Astrocyte (in vitro differentiated cells and primary cell): ENCODE measurements around the gene MEP1A. TPM values are rescaled to one million over a fixed set of nuclear protein-coding genes. Genes with fewer than 3 reads are reported as not detected.

Experiments used
- DNase-seq: peaks from one replicate; pipeline ENCODE4 v3.0.0-alpha.2; 2010; ENCODE audit warnings: low read depth
- FAIRE-seq: peaks from 2 replicates; lab custom pipeline; 2011; peaks lifted over from hg19 to GRCh38; lab: Jason Lieb, UNC
- H2AFZ ChIP-seq: 2 replicates; pipeline ENCODE4 v1.6.0; 2012; ENCODE audit warnings: low read depth, low read length, inconsistent platforms
- H3K27ac ChIP-seq: 2 replicates; pipeline ENCODE4 v1.5.1; 2011; ENCODE audit warnings: low read depth, low read length, inconsistent platforms
- H3K27me3 ChIP-seq: 2 replicates; pipeline ENCODE4 v1.6.0; 2011; ENCODE audit warnings: low read length, inconsistent platforms; ENCODE audit not compliant: insufficient read depth
- H3K36me3 ChIP-seq: 2 replicates; pipeline ENCODE4 v1.5.1; 2011; ENCODE audit warnings: low read length, inconsistent platforms; ENCODE audit not compliant: insufficient read depth
- H3K4me1 ChIP-seq: 2 replicates; pipeline ENCODE4 v1.5.1; 2011; ENCODE audit warnings: low read length, inconsistent platforms; ENCODE audit not compliant: insufficient read depth
- H3K4me2 ChIP-seq: 2 replicates; pipeline ENCODE4 v1.6.0; 2012; ENCODE audit warnings: low read length, inconsistent platforms
- H3K4me3 ChIP-seq: 2 replicates; pipeline ENCODE4 v1.5.1; 2011; ENCODE audit warnings: low read depth, mild to moderate bottlenecking, low read length, inconsistent platforms; ENCODE audit not compliant: insufficient read depth
- H3K79me2 ChIP-seq: 2 replicates; pipeline ENCODE4 v1.6.0; 2012; ENCODE audit warnings: mild to moderate bottlenecking, low read length, inconsistent platforms; ENCODE audit not compliant: insufficient read depth
- H3K9ac ChIP-seq: 2 replicates; pipeline ENCODE4 v1.6.0; 2012; ENCODE audit warnings: mild to moderate bottlenecking, low read length, inconsistent platforms
- H3K9me3 ChIP-seq: 2 replicates; pipeline ENCODE4 v1.5.1; 2012; ENCODE audit warnings: low read depth, mild to moderate bottlenecking, low read length, inconsistent platforms; ENCODE audit not compliant: insufficient read depth
- H4K20me1 ChIP-seq: 2 replicates; pipeline ENCODE4 v1.6.0; 2012; ENCODE audit warnings: low read length, inconsistent platforms; ENCODE audit not compliant: insufficient read depth
- H3K27ac Mint-ChIP-seq: one replicate; pipeline ENCODE4 v1.8.0; 2021; ENCODE audit warnings: mild to moderate bottlenecking, mixed read lengths; ENCODE audit not compliant: unreplicated experiment
- H3K27me3 Mint-ChIP-seq: one replicate; pipeline ENCODE4 v1.8.0; 2021; ENCODE audit warnings: low read depth, mixed read lengths; ENCODE audit not compliant: unreplicated experiment
- H3K36me3 Mint-ChIP-seq: one replicate; pipeline ENCODE4 v1.8.0; 2021; ENCODE audit warnings: low read depth, mixed read lengths; ENCODE audit not compliant: unreplicated experiment
- H3K4me1 Mint-ChIP-seq: one replicate; pipeline ENCODE4 v1.8.0; 2021; ENCODE audit warnings: low read depth, mixed read lengths; ENCODE audit not compliant: unreplicated experiment
- H3K4me3 Mint-ChIP-seq: one replicate; pipeline ENCODE4 v1.8.0; 2021; ENCODE audit warnings: mild to moderate bottlenecking, moderate library complexity, mixed read lengths; ENCODE audit not compliant: unreplicated experiment
- H3K9me3 Mint-ChIP-seq: one replicate; pipeline ENCODE4 v1.8.0; 2021; ENCODE audit warnings: mild to moderate bottlenecking, mixed read lengths; ENCODE audit not compliant: unreplicated experiment
- EZH2 ChIP-seq: IDR thresholded peaks from 2 replicates; pipeline ENCODE4 v1.6.1; 2012; ENCODE audit warnings: mild to moderate bottlenecking, low read length, inconsistent platforms; ENCODE audit not compliant: insufficient read depth
- total RNA-seq: library from RNA; stranded (reverse); gene quantifications from 2 replicates; pipeline ENCODE4 v1.2.1, GENCODE V29; 2021
- TF ChIP-seq, protein P1 (sequence below): IDR thresholded peaks from 2 replicates; pipeline ENCODE4 v1.5.1; 2011; ENCODE audit warnings: low read depth, mild to moderate bottlenecking, inconsistent platforms, low read length, moderate library complexity; ENCODE audit not compliant: insufficient read depth

The MEP1A gene
- total RNA-seq, 1 donor from 2014 or later, result not detected

DNA sequence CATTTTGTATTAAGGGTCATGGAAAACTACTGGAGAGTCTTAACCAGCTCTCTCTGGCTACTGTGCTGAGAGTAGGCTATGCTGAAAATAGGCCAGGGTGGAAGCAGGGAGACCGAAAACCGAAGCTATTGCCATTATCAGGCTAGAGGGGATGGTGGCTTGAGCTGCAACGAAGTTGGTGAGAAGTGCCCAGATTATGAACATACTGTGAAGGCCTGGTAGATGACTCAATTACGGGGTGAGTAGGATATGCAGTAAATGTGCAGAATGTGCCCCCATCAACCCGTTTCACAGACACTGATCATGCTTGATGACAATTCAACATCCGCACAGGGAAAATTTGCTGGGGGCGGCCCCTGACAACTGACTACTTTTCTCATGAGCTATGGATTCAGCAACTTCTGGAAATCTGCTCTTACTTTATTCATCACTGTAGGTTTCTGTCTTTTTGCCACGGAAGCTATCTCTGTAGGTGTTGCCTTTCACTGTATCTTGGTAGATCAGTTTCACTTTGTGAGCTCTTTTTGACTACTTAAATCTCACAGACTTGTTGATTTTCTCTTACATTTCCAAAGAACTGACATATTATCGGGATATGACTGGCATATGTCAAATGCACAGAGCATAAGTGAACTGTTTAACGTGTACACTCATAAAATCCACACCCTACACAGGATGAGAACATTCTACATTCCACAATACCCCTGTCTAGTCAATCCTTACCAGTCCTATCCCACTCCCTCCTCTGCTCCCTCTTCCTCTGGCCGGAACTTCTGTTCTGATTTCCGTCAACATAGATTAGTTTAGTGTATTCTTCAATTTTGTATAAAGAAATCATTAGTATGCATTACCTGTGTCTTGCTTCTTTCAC, 15.5 kb upstream of the MEP1A start:
- peaks cover 3% of the 10 kb centered on the region for H3K4me1 Mint-ChIP-seq
- peaks cover 4% of the 10 kb centered on the region for H3K9me3 Mint-ChIP-seq
- H3K9ac ChIP-seq, result no peak overlapping the region
- TF ChIP-seq EZH2, result no peak
- TF ChIP-seq, protein P1, sequence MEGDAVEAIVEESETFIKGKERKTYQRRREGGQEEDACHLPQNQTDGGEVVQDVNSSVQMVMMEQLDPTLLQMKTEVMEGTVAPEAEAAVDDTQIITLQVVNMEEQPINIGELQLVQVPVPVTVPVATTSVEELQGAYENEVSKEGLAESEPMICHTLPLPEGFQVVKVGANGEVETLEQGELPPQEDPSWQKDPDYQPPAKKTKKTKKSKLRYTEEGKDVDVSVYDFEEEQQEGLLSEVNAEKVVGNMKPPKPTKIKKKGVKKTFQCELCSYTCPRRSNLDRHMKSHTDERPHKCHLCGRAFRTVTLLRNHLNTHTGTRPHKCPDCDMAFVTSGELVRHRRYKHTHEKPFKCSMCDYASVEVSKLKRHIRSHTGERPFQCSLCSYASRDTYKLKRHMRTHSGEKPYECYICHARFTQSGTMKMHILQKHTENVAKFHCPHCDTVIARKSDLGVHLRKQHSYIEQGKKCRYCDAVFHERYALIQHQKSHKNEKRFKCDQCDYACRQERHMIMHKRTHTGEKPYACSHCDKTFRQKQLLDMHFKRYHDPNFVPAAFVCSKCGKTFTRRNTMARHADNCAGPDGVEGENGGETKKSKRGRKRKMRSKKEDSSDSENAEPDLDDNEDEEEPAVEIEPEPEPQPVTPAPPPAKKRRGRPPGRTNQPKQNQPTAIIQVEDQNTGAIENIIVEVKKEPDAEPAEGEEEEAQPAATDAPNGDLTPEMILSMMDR, result no peak
- H4K20me1 ChIP-seq, result no peaks in the 10 kb centered on the region
- H3K27ac Mint-ChIP-seq, result no peak overlapping the region
- H3K79me2 ChIP-seq, result no peaks in the 10 kb centered on the region
- no peak overlapping the region for H3K4me2 ChIP-seq
- FAIRE-seq (no peak), DNase-seq (no peak)
- no peak overlapping the region for H3K4me3 Mint-ChIP-seq
- no peaks in the 10 kb centered on the region for H3K36me3 Mint-ChIP-seq
- no peaks in the 10 kb centered on the region for H3K36me3 ChIP-seq
- no peak overlapping the region for H3K27ac ChIP-seq
- H2AFZ ChIP-seq, result no peak overlapping the region
- H3K27me3 Mint-ChIP-seq, result no peaks in the 10 kb centered on the region
- no peaks in the 10 kb centered on the region for H3K4me1 ChIP-seq
- no peaks in the 10 kb centered on the region for H3K9me3 ChIP-seq
- no peak overlapping the region for H3K4me3 ChIP-seq
- no peaks in the 10 kb centered on the region for H3K27me3 ChIP-seq

DNA sequence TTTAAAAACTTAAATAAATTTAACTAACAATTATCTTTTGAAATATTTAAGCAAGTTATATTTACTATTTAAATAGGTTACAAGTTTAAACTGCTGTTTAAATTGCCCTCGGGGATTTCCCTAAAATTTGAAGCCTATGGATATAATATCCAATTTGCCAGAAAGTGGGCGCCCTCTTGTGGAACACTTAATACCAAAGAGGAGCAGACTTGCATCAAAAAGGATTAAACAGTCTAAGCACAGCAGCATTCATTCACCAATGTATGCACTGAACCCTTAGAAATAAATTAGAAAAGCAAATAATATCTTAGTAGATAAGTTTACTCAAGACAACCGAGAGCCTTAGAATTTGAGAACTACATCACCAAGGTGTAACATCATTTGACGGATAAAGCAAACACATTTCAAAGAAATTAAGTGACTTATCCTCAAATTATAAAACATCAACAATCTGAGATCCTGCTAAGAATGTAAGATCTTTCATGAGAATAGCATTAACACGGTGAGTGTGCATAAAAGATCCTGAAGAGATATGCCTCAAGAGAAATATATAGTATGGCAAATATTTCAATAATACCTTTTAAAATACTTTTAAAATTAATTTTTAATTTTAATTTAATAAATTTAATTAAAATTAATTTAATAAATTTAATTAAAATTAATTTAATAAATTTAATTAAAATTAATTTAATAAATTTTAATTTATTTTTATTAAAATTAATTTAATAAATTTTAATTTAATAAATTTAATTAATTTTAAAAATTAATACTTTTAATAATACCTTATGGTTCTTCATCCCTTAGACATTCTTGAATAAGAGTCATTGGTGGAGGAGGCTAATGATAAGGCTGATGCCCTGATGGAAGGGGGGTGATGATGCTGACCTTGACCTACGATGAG, 11.5 kb upstream of the MEP1A start:
- FAIRE-seq, result no peak
- Mint-ChIP-seq H3K4me1 (no peaks in the 10 kb centered on the region), H3K27ac (no peak overlapping the region), H3K36me3 (no peaks in the 10 kb centered on the region), H3K4me3 (no peak overlapping the region), H3K9me3 (no peaks in the 10 kb centered on the region), H3K27me3 (no peaks in the 10 kb centered on the region)
- Histone ChIP-seq H3K27ac (no peak overlapping the region), H3K9ac (no peak overlapping the region), H3K4me3 (no peak overlapping the region), H3K4me2 (no peak overlapping the region), H3K79me2 (no peaks in the 10 kb centered on the region), H3K9me3 (no peaks in the 10 kb centered on the region), H3K27me3 (no peaks in the 10 kb centered on the region), H2AFZ (no peak overlapping the region), H4K20me1 (no peaks in the 10 kb centered on the region), H3K36me3 (no peaks in the 10 kb centered on the region), H3K4me1 (no peaks in the 10 kb centered on the region)
- peak; percentile 21 for DNase-seq
- TF ChIP-seq EZH2, result no peak
- TF ChIP-seq, protein P1, result peak; percentile 70
